GM18520 (cell line): ENCODE results near the gene LRRK1.

ENCODE experiments used
- ATAC-seq: cut with Tn5 transposase; IDR thresholded peaks from one replicate; pipeline ENCODE4 v1.9.1; 2021; ENCODE audit not compliant: unreplicated experiment

Gene LRRK1

GRCh38 chr15:100918690-100919480 lies at the start of gene LRRK1:
Gene LRRK1 (plus strand): TSS chr15:100919357. CDS start chr15:100924633, 5,276 bp downstream.
- no peak for ATAC-seq

- peak; percentile 45 for ATAC-seq
Measured at GRCh38 chr15:100873029-100873677, 46.0 kb upstream of the LRRK1 start.

GRCh38 chr15:100875495-100875894 lies 43.7 kb upstream of the LRRK1 start:
- no peak for ATAC-seq

- ATAC-seq: no peak
Measured at GRCh38 chr15:100875976-100876375, 43.2 kb upstream of the LRRK1 start.

- no peak for ATAC-seq
Measured at GRCh38 chr15:100877551-100877950, 41.6 kb upstream of the LRRK1 start.

GRCh38 chr15:100878130-100878529 lies 41.0 kb upstream of the LRRK1 start:
- ATAC-seq: no peak

- no peak for ATAC-seq
Measured at GRCh38 chr15:100878648-100879047, 40.5 kb upstream of the LRRK1 start.

- no peak for ATAC-seq
Measured at GRCh38 chr15:100879061-100879463, 40.1 kb upstream of the LRRK1 start.

GRCh38 chr15:100879464-100880138 lies 39.6 kb upstream of the LRRK1 start, which contains the start of gene ALDH1A3:
Gene ALDH1A3 (plus strand): TSS chr15:100879831. CDS start chr15:100879908, 77 bp downstream.
- ATAC-seq: no peak

GRCh38 chr15:100880139-100880896 lies 38.8 kb upstream of the LRRK1 start:
- no peak for ATAC-seq

GRCh38 chr15:100880897-100881242 lies 38.3 kb upstream of the LRRK1 start:
- no peak for ATAC-seq

- no peak for ATAC-seq
Measured at GRCh38 chr15:100881573-100882336, 37.4 kb upstream of the LRRK1 start.

GRCh38 chr15:100885116-100885515 lies 34.0 kb upstream of the LRRK1 start:
- ATAC-seq: no peak

GRCh38 chr15:100885811-100886210 lies 33.3 kb upstream of the LRRK1 start:
- ATAC-seq: no peak

- ATAC-seq: no peak
Measured at GRCh38 chr15:100887211-100887913, 31.8 kb upstream of the LRRK1 start.

- no peak for ATAC-seq
Measured at GRCh38 chr15:100889385-100890050, 29.6 kb upstream of the LRRK1 start.

GRCh38 chr15:100890051-100890720 lies 29.0 kb upstream of the LRRK1 start:
- no peak for ATAC-seq

GRCh38 chr15:100890850-100891249 lies 28.3 kb upstream of the LRRK1 start:
- ATAC-seq: no peak
